Natural killer cell (primary cell): ENCODE data around the gene LRRC56. TPM values are rescaled to one million over a fixed set of nuclear protein-coding genes. Genes with fewer than 3 reads are reported as not detected.

Experiments used
- ATAC-seq, 3 donors: fragments of 150-1000 bp in 2 of 3; fragments of 200-7000 bp in 1 of 3; cut with Tn5 transposase; 1 replicate in 1 of 3; 2 replicates in 2 of 3; pipeline ENCODE4 v1.10.0; 2021; ENCODE audit warnings: mild to moderate bottlenecking in 2 of 3, moderate library complexity in 2 of 3
- DNase-seq, 2 donors: peaks; one replicate each; pipeline versions ENCODE4 v3.0.0 to v3.0.0-alpha.2; 2013 to 2021; ENCODE audit warnings: mixed read lengths in 1 of 2
- H3K27ac ChIP-seq: one replicate; pipeline ENCODE4 v1.5.1; 2013; ENCODE audit warnings: mild to moderate bottlenecking, low read length
- H3K27me3 ChIP-seq: one replicate; pipeline ENCODE4 v1.6.1; 2013; ENCODE audit warnings: low read length; ENCODE audit not compliant: control insufficient read depth, insufficient read depth
- H3K36me3 ChIP-seq: one replicate; pipeline ENCODE4 v1.6.1; 2013; ENCODE audit warnings: low read length; ENCODE audit not compliant: control insufficient read depth, insufficient read depth
- H3K4me1 ChIP-seq: one replicate; pipeline ENCODE4 v1.6.1; 2013; ENCODE audit warnings: low read length; ENCODE audit not compliant: control insufficient read depth, insufficient read depth
- H3K4me3 ChIP-seq: one replicate; pipeline ENCODE4 v1.5.1; 2013; ENCODE audit warnings: low read length
- H3K9me3 ChIP-seq: one replicate; pipeline ENCODE4 v1.6.1; 2013; ENCODE audit warnings: low read length; ENCODE audit not compliant: control insufficient read depth, insufficient read depth
- H3K27ac Mint-ChIP-seq, 2 donors: one replicate each; pipeline ENCODE4 v1.8.0; 2022; ENCODE audit warnings: mild to moderate bottlenecking in 2 of 2, mixed read lengths in 2 of 2, moderate library complexity in 1 of 2
- H3K27me3 Mint-ChIP-seq, 2 donors: one replicate each; pipeline ENCODE4 v1.8.0; 2022; ENCODE audit warnings: low read depth in 2 of 2, mixed read lengths in 2 of 2
- H3K36me3 Mint-ChIP-seq: one replicate; pipeline ENCODE4 v1.8.0; 2022; ENCODE audit warnings: mixed read lengths
- H3K4me1 Mint-ChIP-seq, 2 donors: one replicate each; pipeline ENCODE4 v1.8.0; 2022; ENCODE audit warnings: mixed read lengths in 2 of 2
- H3K4me3 Mint-ChIP-seq: one replicate; pipeline ENCODE4 v1.8.0; 2022; ENCODE audit warnings: mild to moderate bottlenecking, moderate library complexity, mixed read lengths
- H3K9me3 Mint-ChIP-seq, 2 donors: one replicate each; pipeline ENCODE4 v1.8.0; 2022; ENCODE audit warnings: mixed read lengths in 2 of 2
- CTCF ChIP-seq: fragments of 200-600 bp; IDR thresholded peaks from one replicate; pipeline ENCODE4 v1.8.0; 2022; ENCODE audit warnings: antibody characterized with exemption
- WGBS: methylation state at CpG from one replicate; pipeline ENCODE4 v1.1.7; 2013; ENCODE audit warnings: missing lambda C conversion rate; ENCODE audit not compliant: insufficient coverage; 5-methylcytosine and 5-hydroxymethylcytosine counted together
- intact Hi-C: fragments of 100-400 bp; cut with micrococcal nuclease; formaldehyde crosslinking; loops from one replicate; pipeline ENCODE4 v1.14.2; 2022
- total RNA-seq, 4 donors: library from RNA; stranded (reverse); fragments of 120-200 nt in 1 of 4; gene quantifications; one replicate each; pipeline versions ENCODE4 v1.2.3 to v1.2.4, GENCODE V29; 2013 to 2022

LRRC56 gene
- total RNA-seq, 3 donors from 2014 or later (not counting 1 experiment from before 2014, with no cell fraction given): 1.5 to 2.4 (median 2.2) TPM

- intact Hi-C loops: no loop called here
- Mint-ChIP-seq H3K27me3 (no peaks in the 10 kb centered on the region), H3K36me3 (peaks cover 3% of the 10 kb centered on the region), H3K27ac (no peak overlapping the region), H3K4me3 (no peak overlapping the region), H3K9me3 (no peaks in the 10 kb centered on the region), H3K4me1 (peaks cover 8 to 20% of the 10 kb centered on the region in 2 donors)
- Histone ChIP-seq H3K36me3 (peaks cover 34% of the 10 kb centered on the region), H3K4me3 (no peak overlapping the region), H3K27ac (peak overlapping the region; percentile 11), H3K9me3 (no peaks in the 10 kb centered on the region), H3K4me1 (peaks cover 46% of the 10 kb centered on the region), H3K27me3 (no peaks in the 10 kb centered on the region)
- DNase-seq (no peak), ATAC-seq (no peak)
- WGBS: 91% methylated on average over 10 of the region's 10 CpGs
- no peak for TF ChIP-seq CTCF
These were observed 34.8 kb upstream of the LRRC56 start for GRCh38 chr11:502288-503178.

- H3K27ac Mint-ChIP-seq: peak overlapping the region in 1 of 2 donors; percentile 83
- H3K4me3 Mint-ChIP-seq: no peak overlapping the region
- H3K9me3 ChIP-seq: no peaks in the 10 kb centered on the region
- H3K27ac ChIP-seq: peak overlapping the region; percentile 46
- peaks cover 52% of the 10 kb centered on the region for H3K4me1 ChIP-seq
- peaks cover 26% of the 10 kb centered on the region for H3K36me3 ChIP-seq
- no peak overlapping the region for H3K4me3 ChIP-seq
- no peaks in the 10 kb centered on the region for H3K36me3 Mint-ChIP-seq
- ATAC-seq (no peak), DNase-seq (peak in 1 of 2 donors; percentile 31)
- 79% methylated on average over 24 of the region's 24 CpGs for WGBS
- H3K9me3 Mint-ChIP-seq: no peaks in the 10 kb centered on the region
- intact Hi-C loops: no loop called here
- no peak for TF ChIP-seq CTCF
- no peaks in the 10 kb centered on the region for H3K27me3 Mint-ChIP-seq
- H3K4me1 Mint-ChIP-seq: peaks cover 8 to 18% of the 10 kb centered on the region in 2 donors
- H3K27me3 ChIP-seq: no peaks in the 10 kb centered on the region
These were observed 33.9 kb upstream of the LRRC56 start for GRCh38 chr11:503179-503981.

- no peaks in the 10 kb centered on the region for H3K27me3 Mint-ChIP-seq
- no peak for DNase-seq
- TF ChIP-seq CTCF: no peak
- WGBS: 25% methylated on average over 72 of the region's 72 CpGs
- peaks cover 8 to 18% of the 10 kb centered on the region in 2 donors for H3K4me1 Mint-ChIP-seq
- no peaks in the 10 kb centered on the region for H3K9me3 Mint-ChIP-seq
- peaks cover 52% of the 10 kb centered on the region for H3K4me1 ChIP-seq
- H3K4me3 ChIP-seq: no peak overlapping the region
- no peak for ATAC-seq
- H3K36me3 Mint-ChIP-seq: no peaks in the 10 kb centered on the region
- H3K9me3 ChIP-seq: no peaks in the 10 kb centered on the region
- H3K4me3 Mint-ChIP-seq: peak overlapping the region; percentile 57
- intact Hi-C loops: no loop called here
- H3K27me3 ChIP-seq: no peaks in the 10 kb centered on the region
- H3K27ac Mint-ChIP-seq: peak overlapping the region; percentile 83 to 97
- peaks cover 17% of the 10 kb centered on the region for H3K36me3 ChIP-seq
- H3K27ac ChIP-seq: peak overlapping the region; percentile 46
These were observed 33.0 kb upstream of the LRRC56 start for GRCh38 chr11:504053-504993.
